H1 (cell line): ENCODE results near the gene GSG1L. TPM values are rescaled to one million over a fixed set of nuclear protein-coding genes. Genes with fewer than 3 reads are reported as not detected.

Experiments
- CTCF ChIA-PET: fragments of 300-600 bp; sonication (Branson Sonifier 250); formaldehyde crosslinking; loops from one replicate; lab custom pipeline; 2021; ENCODE audit not compliant: partially characterized antibody; lab: Charles Lee
- POLR2A ChIA-PET: fragments of 300-600 bp; sonication (Branson Sonifier 250); formaldehyde crosslinking; loops from one replicate; lab custom pipeline; 2021; ENCODE audit warnings: inconsistent platforms; ENCODE audit not compliant: partially characterized antibody; lab: Charles Lee
- DNase-seq, 2 experiments: peaks; one replicate each; pipeline versions ENCODE4 v3.0.0 to v3.0.0-alpha.2; 2010 to 2022; ENCODE audit warnings: low spot score in 2 of 2, low read depth in 1 of 2, mixed read lengths in 1 of 2
- FAIRE-seq: peaks from 2 replicates; lab custom pipeline; 2011; peaks lifted over from hg19 to GRCh38; lab: Jason Lieb, UNC
- H2AFZ ChIP-seq: 2 replicates; pipeline ENCODE4 v1.8.1; 2012; ENCODE audit warnings: low read length, inconsistent platforms
- H2AK5ac ChIP-seq: 2 replicates; pipeline ENCODE4 v1.6.1; 2013; ENCODE audit warnings: low read depth, low read length
- H2BK120ac ChIP-seq: replicated peaks from 2 replicates; pipeline ENCODE3; 2013; ENCODE audit warnings: low read depth, low read length, inconsistent platforms
- H2BK12ac ChIP-seq: 2 replicates; pipeline ENCODE4 v1.6.1; 2013; ENCODE audit warnings: low read depth, low read length
- H2BK15ac ChIP-seq: 2 replicates; pipeline ENCODE4 v1.6.1; 2013; ENCODE audit warnings: low read length
- H2BK20ac ChIP-seq: 2 replicates; pipeline ENCODE4 v1.6.1; 2013; ENCODE audit warnings: low read length
- H2BK5ac ChIP-seq: 2 replicates; pipeline ENCODE4 v1.6.1; 2013; ENCODE audit warnings: low read depth, low read length
- H3K14ac ChIP-seq: 2 replicates; pipeline ENCODE4 v1.6.1; 2013; ENCODE audit warnings: inconsistent platforms; ENCODE audit not compliant: insufficient read length
- H3K18ac ChIP-seq: 2 replicates; pipeline ENCODE4 v1.6.1; 2013; ENCODE audit warnings: low read length; ENCODE audit errors: extremely low read depth
- H3K23ac ChIP-seq: 2 replicates; pipeline ENCODE4 v1.6.1; 2013; ENCODE audit warnings: inconsistent platforms; ENCODE audit not compliant: insufficient read length
- H3K23me2 ChIP-seq: 2 replicates; pipeline ENCODE4 v1.6.1; 2013; ENCODE audit warnings: low read depth, low read length
- H3K27ac ChIP-seq: 2 replicates; pipeline ENCODE4 v1.6.1; 2011; ENCODE audit warnings: low read depth, low read length, inconsistent platforms
- H3K27me3 ChIP-seq, 4 experiments: replicated peaks in 1 of 4; 1 replicate in 1 of 4; 2 replicates in 3 of 4; pipeline versions ENCODE4 v1.6.1 to v1.8.1; 2011 to 2013; ENCODE audit warnings: low read length in 3 of 4, mild to moderate bottlenecking in 3 of 4, inconsistent platforms in 2 of 4, mixed read lengths in 2 of 4, moderate library complexity in 1 of 4; ENCODE audit not compliant: control insufficient read depth in 3 of 4, insufficient read depth in 3 of 4; ENCODE audit errors: extremely low read depth in 1 of 4
- H3K36me3 ChIP-seq, 4 experiments: 2 replicates each; pipeline versions ENCODE4 v1.6.1 to v1.8.1; 2011 to 2013; ENCODE audit warnings: mild to moderate bottlenecking in 4 of 4, low read length in 3 of 4, moderate library complexity in 2 of 4, control low read depth in 1 of 4, inconsistent platforms in 1 of 4; ENCODE audit not compliant: insufficient read depth in 4 of 4, control insufficient read depth in 2 of 4
- H3K4ac ChIP-seq: replicated peaks from 2 replicates; pipeline ENCODE3; 2013; ENCODE audit warnings: low read length, low read depth, mixed read lengths, inconsistent platforms; ENCODE audit not compliant: insufficient read length
- H3K4me1 ChIP-seq, 4 experiments: replicated peaks in 1 of 4; 1 replicate in 1 of 4; 2 replicates in 3 of 4; pipeline versions ENCODE4 v1.6.1 to v1.8.1; 2011 to 2013; ENCODE audit warnings: low read length in 3 of 4, inconsistent platforms in 2 of 4, mixed read lengths in 1 of 4; ENCODE audit not compliant: insufficient read depth in 4 of 4, control insufficient read depth in 3 of 4
- H3K4me2 ChIP-seq, 2 experiments: 2 replicates each; pipeline versions ENCODE4 v1.6.1 to v1.8.1; 2011 to 2013; ENCODE audit warnings: low read depth in 2 of 2, low read length in 2 of 2, control low read depth in 1 of 2, inconsistent platforms in 1 of 2, mild to moderate bottlenecking in 1 of 2; ENCODE audit not compliant: insufficient read depth in 1 of 2
- H3K4me3 ChIP-seq, 4 experiments: fragments of 200-600, 300-600 bp in 1 of 4; sonication (generic), shearing (Covaris generic), sonication (Bioruptor Twin) in 1 of 4; 2 replicates each; pipeline versions ENCODE4 v1.5.1 to v1.8.1; 2011 to 2016; ENCODE audit warnings: low read length in 4 of 4, low read depth in 3 of 4, control low read depth in 2 of 4, inconsistent platforms in 2 of 4, mild to moderate bottlenecking in 2 of 4, mixed read lengths in 1 of 4, moderate library complexity in 1 of 4; ENCODE audit not compliant: insufficient read depth in 2 of 4; ENCODE audit errors: extremely low read depth in 1 of 4
- H3K56ac ChIP-seq: replicated peaks from 2 replicates; pipeline ENCODE3; 2013; ENCODE audit warnings: low read depth, mild to moderate bottlenecking, mixed read lengths, low read length, inconsistent platforms; ENCODE audit not compliant: insufficient read length
- H3K79me1 ChIP-seq: 2 replicates; pipeline ENCODE4 v1.6.1; 2013; ENCODE audit warnings: low read depth, low read length, control low read depth
- H3K79me2 ChIP-seq, 2 experiments: 2 replicates each; pipeline versions ENCODE4 v1.6.1 to v1.8.1; 2012 to 2013; ENCODE audit warnings: low read length in 2 of 2, mild to moderate bottlenecking in 2 of 2, inconsistent platforms in 1 of 2; ENCODE audit not compliant: insufficient read depth in 2 of 2, control insufficient read depth in 1 of 2
- H3K9ac ChIP-seq, 4 experiments: replicated peaks in 1 of 4; 1 replicate in 1 of 4; 2 replicates in 3 of 4; pipeline versions ENCODE4 v1.6.1 to v1.8.1; 2011 to 2013; ENCODE audit warnings: low read depth in 3 of 4, low read length in 3 of 4, control low read depth in 2 of 4, mild to moderate bottlenecking in 2 of 4, moderate library complexity in 2 of 4, inconsistent platforms in 1 of 4; ENCODE audit errors: extremely low read depth in 1 of 4
- H3K9me3 ChIP-seq, 2 experiments: 2 replicates each; pipeline versions ENCODE4 v1.6.1 to v1.8.1; 2012 to 2013; ENCODE audit warnings: mild to moderate bottlenecking in 2 of 2, moderate library complexity in 2 of 2, control low read depth in 1 of 2, inconsistent platforms in 1 of 2, low read depth in 1 of 2, low read length in 1 of 2, mixed read lengths in 1 of 2; ENCODE audit not compliant: insufficient read depth in 2 of 2
- H4K20me1 ChIP-seq, 2 experiments: replicated peaks in 1 of 2; 2 replicates each; pipeline versions ENCODE3 to v1.8.1; 2011 to 2013; ENCODE audit warnings: inconsistent platforms in 2 of 2, low read length in 2 of 2, mild to moderate bottlenecking in 1 of 2; ENCODE audit not compliant: insufficient read depth in 2 of 2, control insufficient read depth in 1 of 2
- H4K5ac ChIP-seq: 2 replicates; pipeline ENCODE4 v1.6.1; 2013; ENCODE audit warnings: low read length, low read depth, mixed read lengths, inconsistent platforms; ENCODE audit not compliant: insufficient read length
- H4K8ac ChIP-seq: 2 replicates; pipeline ENCODE4 v1.8.0; 2013; ENCODE audit warnings: mild to moderate bottlenecking, moderate library complexity, low read length, inconsistent platforms; ENCODE audit not compliant: insufficient read depth; ENCODE audit errors: extremely low read depth
- H4K91ac ChIP-seq: replicated peaks from 2 replicates; pipeline ENCODE3; 2013; ENCODE audit warnings: low read length, mixed read lengths, inconsistent platforms; ENCODE audit not compliant: insufficient read length
- BCL11A ChIP-seq, 2 experiments: IDR thresholded peaks; one replicate each; pipeline ENCODE4 v1.6.1; 2011; ENCODE audit warnings: low read depth in 2 of 2, low read length in 2 of 2, mild to moderate bottlenecking in 2 of 2
- GABPA ChIP-seq: IDR thresholded peaks from 2 replicates; pipeline ENCODE4 v1.6.1; 2011; ENCODE audit warnings: mild to moderate bottlenecking, low read length, moderate library complexity, borderline replicate concordance; ENCODE audit not compliant: insufficient read depth
- HDAC2 ChIP-seq, 2 experiments: fragments of 300-600 bp in 1 of 2; sonication (generic) in 1 of 2; IDR thresholded peaks; 2 replicates each; pipeline ENCODE4 v1.6.1; 2011 to 2012; ENCODE audit warnings: low read depth in 2 of 2, low read length in 2 of 2, mild to moderate bottlenecking in 2 of 2, moderate library complexity in 2 of 2, borderline replicate concordance in 1 of 2, inconsistent platforms in 1 of 2
- HDAC6 ChIP-seq: IDR thresholded peaks from one replicate; pipeline ENCODE4 v1.7.1; 2012; ENCODE audit warnings: low read depth, mild to moderate bottlenecking, inconsistent platforms, low read length, moderate library complexity
- JUND ChIP-seq: IDR thresholded peaks from 2 replicates; pipeline ENCODE4 v1.6.1; 2011; ENCODE audit warnings: mild to moderate bottlenecking, improper control_type of control experiment, low read length
- MAFK ChIP-seq: IDR thresholded peaks from 2 replicates; pipeline ENCODE4 v1.6.1; 2012; ENCODE audit warnings: low read depth, mild to moderate bottlenecking, improper control_type of control experiment, low read length
- NRF1 ChIP-seq: IDR thresholded peaks from 2 replicates; pipeline ENCODE4 v1.6.1; 2011; ENCODE audit warnings: mild to moderate bottlenecking, low read depth, low read length, improper control_type of control experiment
- POLR2A ChIP-seq, 2 experiments: IDR thresholded peaks; 1 replicate in 1 of 2; 2 replicates in 1 of 2; pipeline ENCODE4 v1.6.1; 2011; ENCODE audit warnings: low read depth in 2 of 2, low read length in 2 of 2, mild to moderate bottlenecking in 2 of 2; ENCODE audit errors: control extremely low read depth in 1 of 2
- RBBP5 ChIP-seq: IDR thresholded peaks from 2 replicates; pipeline ENCODE4 v1.7.1; 2012; ENCODE audit warnings: low read depth, mild to moderate bottlenecking, inconsistent platforms, low read length, moderate library complexity, borderline replicate concordance
- SIX5 ChIP-seq: IDR thresholded peaks from 2 replicates; pipeline ENCODE4 v1.6.1; 2011; ENCODE audit warnings: mild to moderate bottlenecking, low read depth, low read length
- SP4 ChIP-seq: IDR thresholded peaks from 2 replicates; pipeline ENCODE4 v1.6.1; 2012; ENCODE audit warnings: low read length, inconsistent platforms
- TBP ChIP-seq: IDR thresholded peaks from 2 replicates; pipeline ENCODE4 v1.6.1; 2011; ENCODE audit warnings: low read depth, low read length, improper control_type of control experiment
- ZNF274 ChIP-seq: IDR thresholded peaks from 2 replicates; pipeline ENCODE4 v1.7.0; 2012; ENCODE audit warnings: low read length, borderline replicate concordance; ENCODE audit errors: extremely low read depth
- WGBS, 2 experiments: shearing (Covaris generic) in 1 of 2; methylation state at CpG; one replicate each; pipeline versions ENCODE4 v1.1.6 to v1.1.7; 2013 to 2015; ENCODE audit warnings: low lambda C conversion rate in 2 of 2, mixed read lengths in 2 of 2, inconsistent platforms in 1 of 2, low coverage in 1 of 2, missing lambda C conversion rate in 1 of 2; ENCODE audit not compliant: insufficient replicate concordance in 2 of 2, insufficient coverage in 1 of 2, insufficient read length in 1 of 2; ENCODE audit errors: extremely low coverage in 1 of 2, missing lambda C conversion rate in 1 of 2; 5-methylcytosine and 5-hydroxymethylcytosine counted together
- polyA plus RNA-seq, 7 experiments: library from polyadenylated mRNA; depleted of rRNA in 3 of 7; stranded (reverse) in 5 of 7; unstranded in 2 of 7; fragments of >200 nt in 5 of 7; fragments of 200-250 nt in 2 of 7; gene quantifications; 1 replicate in 5 of 7; 2 replicates in 1 of 7; 4 replicates in 1 of 7; pipeline versions ENCODE4 v1.2.1 to v1.2.3, GENCODE V29; 2011 to 2013; ENCODE audit warnings: missing spikeins in 2 of 7, mixed read lengths in 2 of 7
- total RNA-seq: library from RNA; stranded (reverse); fragmentation: NEBNext Ultra II Directional; extraction: Animal tissue kit (Norgen Biotek cat#: 25700); gene quantifications from 2 replicates; pipeline ENCODE4 v1.2.1, GENCODE V29; 2021
- TF ChIP-seq, protein P1 (sequence below): IDR thresholded peaks from 2 replicates; pipeline ENCODE4 v1.6.1; 2012; ENCODE audit warnings: inconsistent platforms

The GSG1L gene
- total and polyA plus RNA-seq, 2 of the 8 experiments (the other 6 are each of a cell fraction or from before 2014, with no cell fraction given) = 0.71 to 1.1 TPM

DNA sequence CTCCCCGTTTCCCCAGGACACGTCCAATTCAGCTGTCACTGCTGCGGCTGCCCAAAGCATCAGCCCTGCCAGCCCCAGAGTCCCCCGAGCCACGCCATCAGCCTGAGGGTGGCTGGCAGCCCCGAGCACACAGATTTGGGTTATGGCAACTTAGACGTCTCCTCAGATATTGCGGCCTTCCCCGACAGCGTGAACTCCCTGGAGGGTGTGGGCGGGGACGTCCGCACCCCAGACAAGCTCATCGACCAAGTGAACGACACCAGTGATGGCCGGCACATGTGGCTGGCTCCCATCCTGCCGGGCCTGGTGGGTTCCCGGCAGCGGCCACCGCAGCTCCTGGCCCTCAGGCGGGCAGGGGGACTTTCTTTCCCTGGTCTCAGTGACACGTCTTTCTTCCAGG lies 288.7 kb downstream of the GSG1L start:
- FAIRE-seq = no peak

More for the DNA sequence above, 288.7 kb downstream of the GSG1L start:
- H3K9ac ChIP-seq = no peak overlapping the region
- ChIA-PET CTCF (interaction anchor here (0.6 to 10.4 kb wide), 10 partner anchors 13 to 300 kb away, joined by 3 to 158 read pairs (median 4); no protein-coding TSS in a partner anchor), POLR2A (no interaction called here)
- no peak overlapping the region for H2BK5ac ChIP-seq
- H3K4me3 ChIP-seq = no peak overlapping the region
- H3K27me3 ChIP-seq = no peaks in the 10 kb centered on the region
- no peak overlapping the region for H2AK5ac ChIP-seq
- no peak for TF ChIP-seq TBP
- TF ChIP-seq JUND = no peak
- TF ChIP-seq SP4 = no peak
- no peak for TF ChIP-seq ZNF274
- TF ChIP-seq NRF1 = no peak
- TF ChIP-seq HDAC6 = no peak
- no peak for TF ChIP-seq GABPA
- TF ChIP-seq, protein P1, sequence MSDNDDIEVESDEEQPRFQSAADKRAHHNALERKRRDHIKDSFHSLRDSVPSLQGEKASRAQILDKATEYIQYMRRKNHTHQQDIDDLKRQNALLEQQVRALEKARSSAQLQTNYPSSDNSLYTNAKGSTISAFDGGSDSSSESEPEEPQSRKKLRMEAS = no peak
- no peak for TF ChIP-seq MAFK
- TF ChIP-seq POLR2A (IDR thresholded peaks at IDR 0.05; ENCODE audit: control extremely low read depth in 1 of 2, low read depth in 2 of 2, low read length in 2 of 2) = no peak
- no peak for TF ChIP-seq RBBP5
- TF ChIP-seq HDAC2 (IDR thresholded peaks at IDR 0.05; ENCODE audit: borderline replicate concordance in 1 of 2, low read depth in 2 of 2, low read length in 2 of 2) = no peak
- TF ChIP-seq SIX5 = no peak
- TF ChIP-seq BCL11A (IDR thresholded peaks at IDR 0.05; ENCODE audit: low read depth in 2 of 2, low read length in 2 of 2) = no peak
- no peak overlapping the region for H3K4me2 ChIP-seq
- H3K9me3 ChIP-seq = no peaks in the 10 kb centered on the region
- no peak overlapping the region for H2BK15ac ChIP-seq
- DNase-seq = no peak
- no peak overlapping the region for H2BK120ac ChIP-seq
- no peak overlapping the region for H3K14ac ChIP-seq
- no peak overlapping the region for H4K5ac ChIP-seq
- no peak overlapping the region for H3K23ac ChIP-seq
- H3K56ac ChIP-seq = no peak overlapping the region
- H2BK12ac ChIP-seq = no peak overlapping the region
- H3K79me2 ChIP-seq = no peaks in the 10 kb centered on the region
- H2BK20ac ChIP-seq = no peak overlapping the region
- no peak overlapping the region for H4K91ac ChIP-seq
- H3K79me1 ChIP-seq = no peaks in the 10 kb centered on the region
- H3K27ac ChIP-seq = no peak overlapping the region
- no peak overlapping the region for H2AFZ ChIP-seq
- H4K20me1 ChIP-seq = no peaks in the 10 kb centered on the region
- no peaks in the 10 kb centered on the region for H3K23me2 ChIP-seq
- H4K8ac ChIP-seq = no peak overlapping the region
- 0 out of 7 replicates have a peak, but pooled peaks cover 0 to 5% (median 0%) of the 10 kb centered on the region in 4 experiments for H3K4me1 ChIP-seq
- WGBS, 2 experiments = 88% methylated on average over 22 of the region's 22 CpGs; no CpG with 5 or more reads in 1 of the 2 experiments
- H3K36me3 ChIP-seq = no peaks in the 10 kb centered on the region
- H3K18ac ChIP-seq = no peak overlapping the region
- no peak overlapping the region for H3K4ac ChIP-seq
